22Rv1 (cell line): ENCODE results near the gene PSMA4.
A peak's percentile ranks its signal among the peaks of the same experiment; 100 is the strongest.
"Not testable (repeated sequence)": the region's sequence is repeated elsewhere in the genome, so short reads cannot be mapped to it uniquely, and the experiment has no call there.

Source experiments
- H3K27ac ChIP-seq: fragments of 450-650 bp; 2 replicates; pipeline ENCODE4 v1.5.1; 2017
- ZFX ChIP-seq: fragments of 450-650 bp; IDR thresholded peaks from 2 replicates; pipeline ENCODE4 v1.6.1; 2017; ENCODE audit warnings: antibody characterized with exemption, borderline replicate concordance
- TF ChIP-seq, protein P1 (sequence below): fragments of 450-650 bp; IDR thresholded peaks from 2 replicates; pipeline ENCODE4 v1.5.1; 2017; ENCODE audit warnings: mild to moderate bottlenecking

Gene PSMA4

GRCh38 chr15:78509726-78510312, 30.4 kb upstream of the PSMA4 start:
- TF ChIP-seq, protein P1, sequence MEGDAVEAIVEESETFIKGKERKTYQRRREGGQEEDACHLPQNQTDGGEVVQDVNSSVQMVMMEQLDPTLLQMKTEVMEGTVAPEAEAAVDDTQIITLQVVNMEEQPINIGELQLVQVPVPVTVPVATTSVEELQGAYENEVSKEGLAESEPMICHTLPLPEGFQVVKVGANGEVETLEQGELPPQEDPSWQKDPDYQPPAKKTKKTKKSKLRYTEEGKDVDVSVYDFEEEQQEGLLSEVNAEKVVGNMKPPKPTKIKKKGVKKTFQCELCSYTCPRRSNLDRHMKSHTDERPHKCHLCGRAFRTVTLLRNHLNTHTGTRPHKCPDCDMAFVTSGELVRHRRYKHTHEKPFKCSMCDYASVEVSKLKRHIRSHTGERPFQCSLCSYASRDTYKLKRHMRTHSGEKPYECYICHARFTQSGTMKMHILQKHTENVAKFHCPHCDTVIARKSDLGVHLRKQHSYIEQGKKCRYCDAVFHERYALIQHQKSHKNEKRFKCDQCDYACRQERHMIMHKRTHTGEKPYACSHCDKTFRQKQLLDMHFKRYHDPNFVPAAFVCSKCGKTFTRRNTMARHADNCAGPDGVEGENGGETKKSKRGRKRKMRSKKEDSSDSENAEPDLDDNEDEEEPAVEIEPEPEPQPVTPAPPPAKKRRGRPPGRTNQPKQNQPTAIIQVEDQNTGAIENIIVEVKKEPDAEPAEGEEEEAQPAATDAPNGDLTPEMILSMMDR = no peak
- no peak for TF ChIP-seq ZFX

DNA sequence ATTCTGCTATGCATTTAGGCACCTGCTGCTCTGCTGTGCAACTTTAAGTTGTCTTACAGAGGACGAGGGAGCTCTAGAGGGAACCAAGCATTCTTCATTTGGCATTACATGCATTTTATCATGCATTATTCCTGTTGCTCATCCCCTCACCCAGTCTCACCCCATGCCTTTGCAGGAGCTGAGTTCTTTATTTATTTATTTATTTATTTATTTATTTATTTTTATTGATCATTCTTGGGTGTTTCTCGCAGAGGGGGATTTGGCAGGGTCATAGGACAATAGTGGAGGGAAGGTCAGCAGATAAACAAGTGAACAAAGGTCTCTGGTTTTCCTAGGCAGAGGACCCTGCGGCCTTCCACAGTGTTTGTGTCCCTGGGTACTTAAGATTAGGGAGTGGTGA, 20.2 kb upstream of the PSMA4 start:
- not testable (repeated sequence) for H3K27ac ChIP-seq

More at GRCh38 chr15:78509726-78510312, 30.4 kb upstream of the PSMA4 start:
- H3K27ac ChIP-seq = no peak overlapping the region

DNA sequence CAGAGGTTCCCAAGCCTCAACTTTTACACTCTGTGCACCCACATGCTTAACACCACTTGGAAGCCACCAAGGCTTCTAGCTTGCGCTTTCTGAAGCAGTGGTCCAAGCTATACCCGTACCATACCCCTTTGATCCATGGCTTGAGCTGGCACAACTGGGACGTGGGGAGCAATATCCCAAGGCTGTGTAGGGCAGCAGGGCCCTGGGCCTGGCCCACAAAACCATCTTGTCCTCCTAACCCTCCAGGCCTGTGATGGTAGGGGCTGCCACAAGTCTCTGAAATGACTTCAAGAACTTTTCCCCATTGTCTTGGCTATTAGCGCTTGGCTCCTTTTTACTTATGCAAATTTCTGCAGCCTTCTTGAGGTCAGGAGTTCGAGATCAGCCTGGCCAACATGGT, 16.0 kb upstream of the PSMA4 start:
- TF ChIP-seq, protein P1 = no peak
- TF ChIP-seq ZFX = no peak

GRCh38 chr15:78527325-78527724, 12.9 kb upstream of the PSMA4 start:
- TF ChIP-seq ZFX = no peak
- TF ChIP-seq, protein P1 = no peak
- H3K27ac ChIP-seq = no peak overlapping the region

More for the DNA sequence above, 16.0 kb upstream of the PSMA4 start:
- H3K27ac ChIP-seq = no peak overlapping the region

GRCh38 chr15:78533331-78533730, 6.9 kb upstream of the PSMA4 start:
- H3K27ac ChIP-seq = no peak overlapping the region
- TF ChIP-seq, protein P1 = no peak
- TF ChIP-seq ZFX = no peak

- TF ChIP-seq, protein P1 = no peak
- TF ChIP-seq ZFX = no peak
- no peak overlapping the region for H3K27ac ChIP-seq
These were observed 4.1 kb upstream of the PSMA4 start for GRCh38 chr15:78536134-78536533.

- no peak for TF ChIP-seq ZFX
- TF ChIP-seq, protein P1 = no peak
These were observed 2.9 kb upstream of the PSMA4 start for GRCh38 chr15:78537266-78537905.

GRCh38 chr15:78538358-78538757, 1.9 kb upstream of the PSMA4 start:
- TF ChIP-seq ZFX = no peak
- TF ChIP-seq, protein P1 = no peak
- H3K27ac ChIP-seq = no peak overlapping the region

More at GRCh38 chr15:78537266-78537905, 2.9 kb upstream of the PSMA4 start:
- H3K27ac ChIP-seq = no peak overlapping the region

DNA sequence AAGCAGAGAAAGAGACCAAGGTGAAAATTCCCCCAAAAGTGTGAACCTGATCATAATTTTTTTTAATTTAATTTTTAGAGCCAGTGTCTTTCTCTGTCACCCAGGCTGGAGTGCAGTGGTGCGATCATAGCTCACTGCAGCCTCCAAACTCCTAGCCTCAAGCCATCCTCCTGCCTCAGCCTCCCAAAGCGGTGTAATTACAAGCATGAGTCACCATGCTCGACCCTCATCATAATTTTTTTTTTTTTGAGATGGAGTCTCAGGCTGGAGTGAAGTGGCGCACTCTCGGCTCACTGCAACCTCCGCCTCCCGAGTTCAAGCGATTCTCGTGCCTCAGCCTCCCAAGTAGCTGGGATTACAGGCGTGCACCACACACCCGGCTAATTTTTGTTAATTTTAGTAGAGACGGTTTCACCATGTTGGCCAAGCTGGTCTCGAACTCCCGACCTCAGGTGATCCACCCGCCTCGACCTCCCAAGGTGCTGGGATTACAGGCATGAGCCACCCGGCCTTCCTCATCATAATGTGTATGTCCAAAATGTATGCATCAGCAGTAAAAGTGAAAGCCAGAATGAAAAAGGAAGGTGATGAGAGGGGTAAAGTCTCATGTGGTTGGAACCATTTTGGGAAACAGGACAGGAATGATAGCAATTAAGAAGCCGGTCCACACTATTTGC, 642 bp upstream of the PSMA4 start:
- peak overlapping the region; percentile 82 for H3K27ac ChIP-seq
